Mononuclear cell (primary cell): ENCODE data around the gene FAM47C. TPM values are rescaled to one million over a fixed set of nuclear protein-coding genes. Genes with fewer than 3 reads are reported as not detected.
"Not testable (repeated sequence)": the region's sequence is repeated elsewhere in the genome, so short reads cannot be mapped to it uniquely, and the experiment has no call there.

Experiments used
- H3K27me3 ChIP-seq: 2 replicates; pipeline ENCODE4 v1.6.0; 2011; ENCODE audit warnings: low read length, control low read depth; ENCODE audit not compliant: insufficient read depth
- H3K4me1 ChIP-seq: 2 replicates; pipeline ENCODE4 v1.5.1; 2011; ENCODE audit warnings: mild to moderate bottlenecking, low read length, control low read depth; ENCODE audit not compliant: insufficient read depth
- H3K4me3 ChIP-seq: 2 replicates; pipeline ENCODE4 v1.5.1; 2011; ENCODE audit warnings: mild to moderate bottlenecking, low read length, moderate library complexity
- H3K9me3 ChIP-seq: 2 replicates; pipeline ENCODE4 v1.5.1; 2011; ENCODE audit warnings: low read depth, mild to moderate bottlenecking, control low read depth, low read length
- total RNA-seq: library from RNA; depleted of rRNA; stranded (reverse); fragments of >200 nt; gene quantifications from one replicate; pipeline ENCODE4 v1.2.3, GENCODE V29; 2012

FAM47C gene
- total RNA-seq, 1 donor: not detected

GRCh38 chrX:37038814-37039213, 30.6 kb downstream of the FAM47C start:
- not testable (repeated sequence) for H3K4me3 ChIP-seq, H3K4me1 ChIP-seq, H3K27me3 ChIP-seq, H3K9me3 ChIP-seq

- not testable (repeated sequence) for H3K4me3 ChIP-seq, H3K27me3 ChIP-seq, H3K4me1 ChIP-seq
Observed at GRCh38 chrX:37042956-37043885, 35.1 kb downstream of the FAM47C start.

GRCh38 chrX:37047776-37048175, 39.6 kb downstream of the FAM47C start:
- Histone ChIP-seq H3K4me3 (no peak overlapping the region), H3K9me3 (no peaks in the 10 kb centered on the region), H3K4me1 (no peaks in the 10 kb centered on the region), H3K27me3 (no peaks in the 10 kb centered on the region)

More at GRCh38 chrX:37042956-37043885, 35.1 kb downstream of the FAM47C start:
- H3K9me3 ChIP-seq: not testable (repeated sequence)

GRCh38 chrX:37057572-37057971, 49.4 kb downstream of the FAM47C start:
- not testable (repeated sequence) for H3K4me3 ChIP-seq, H3K27me3 ChIP-seq, H3K4me1 ChIP-seq, H3K9me3 ChIP-seq

- H3K4me1 ChIP-seq: no peaks in the 10 kb centered on the region
- no peak overlapping the region for H3K4me3 ChIP-seq
- no peaks in the 10 kb centered on the region for H3K9me3 ChIP-seq
- H3K27me3 ChIP-seq: no peaks in the 10 kb centered on the region
Observed at GRCh38 chrX:37060999-37061398, 52.8 kb downstream of the FAM47C start.
